Stimulated activated CD4-positive, alpha-beta T cell treated with anti-CD3 and anti-CD28 coated beads, Interleukin-15, amount 100 ng/mL, for 24 hours (primary cell): ENCODE results near the gene MICU1.
"Not testable (repeated sequence)": the region's sequence is repeated elsewhere in the genome, so short reads cannot be mapped to it uniquely, and the experiment has no call there.

Experiments
- DNase-seq: peaks from one replicate; pipeline ENCODE4 v3.0.0-alpha.2; 2020

MICU1 gene

DNA sequence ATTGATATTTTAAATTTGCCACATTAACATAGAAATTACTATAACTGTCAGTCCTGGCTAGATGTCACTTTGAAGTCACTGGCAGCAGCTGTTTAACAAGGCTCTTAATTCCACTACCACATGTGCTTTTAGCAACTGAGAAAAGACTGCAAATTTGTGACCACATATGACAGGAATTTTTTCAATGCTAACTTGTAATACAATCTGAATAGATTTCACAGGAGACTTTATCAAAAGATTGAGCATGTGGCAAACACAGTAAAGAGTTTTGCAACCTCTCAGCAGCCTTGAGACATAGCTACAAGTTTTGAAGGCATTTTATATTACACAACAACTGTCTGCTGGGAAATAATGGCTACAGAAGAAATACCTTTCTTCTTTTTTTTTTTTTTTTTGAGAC lies 73.0 kb downstream of the MICU1 start:
- DNase-seq = no peak

DNA sequence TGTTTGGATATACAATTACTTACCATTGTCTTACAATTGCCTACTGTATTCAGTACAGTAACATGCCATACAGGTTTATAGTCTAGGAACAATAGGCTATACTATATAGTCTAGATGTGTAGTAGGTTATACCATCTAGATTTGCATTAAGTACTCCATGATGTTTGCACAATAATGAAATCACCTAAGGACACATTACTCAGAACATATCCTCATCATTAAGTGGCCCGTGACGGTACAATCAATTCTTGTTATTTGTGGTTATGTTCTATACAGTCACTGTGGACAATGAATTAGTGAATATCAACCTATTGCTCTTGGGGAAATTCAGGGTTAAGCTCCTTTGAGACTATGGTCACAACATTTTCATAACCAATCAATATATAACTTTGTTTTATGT lies 75.6 kb downstream of the MICU1 start:
- DNase-seq = no peak

GRCh38 chr10:72545546-72545945 lies 80.3 kb downstream of the MICU1 start:
- no peak for DNase-seq

DNA sequence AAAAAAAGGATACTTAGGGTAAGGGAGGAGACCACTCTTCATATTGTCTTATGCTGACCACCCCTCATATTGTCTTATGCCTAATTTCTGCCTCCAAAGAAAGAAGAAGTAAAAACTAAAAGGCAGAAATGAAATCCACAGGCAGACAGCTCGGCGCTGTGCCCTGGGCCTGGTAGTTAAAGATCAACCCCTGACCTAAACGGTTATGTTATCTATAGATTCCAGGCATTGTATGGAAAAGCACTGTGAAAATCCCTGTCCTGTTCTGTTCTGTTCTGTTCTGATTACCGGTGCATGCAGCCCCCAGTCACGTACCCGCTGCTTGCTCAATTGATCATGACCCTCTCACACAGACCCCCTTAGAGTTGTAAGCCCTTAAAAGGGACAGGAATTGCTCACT lies 82.0 kb downstream of the MICU1 start:
- DNase-seq = not testable (repeated sequence)

GRCh38 chr10:72542396-72542815 lies 83.5 kb downstream of the MICU1 start:
- DNase-seq = no peak

- no peak for DNase-seq
Observed at GRCh38 chr10:72541337-72541736, 84.5 kb downstream of the MICU1 start.

DNA sequence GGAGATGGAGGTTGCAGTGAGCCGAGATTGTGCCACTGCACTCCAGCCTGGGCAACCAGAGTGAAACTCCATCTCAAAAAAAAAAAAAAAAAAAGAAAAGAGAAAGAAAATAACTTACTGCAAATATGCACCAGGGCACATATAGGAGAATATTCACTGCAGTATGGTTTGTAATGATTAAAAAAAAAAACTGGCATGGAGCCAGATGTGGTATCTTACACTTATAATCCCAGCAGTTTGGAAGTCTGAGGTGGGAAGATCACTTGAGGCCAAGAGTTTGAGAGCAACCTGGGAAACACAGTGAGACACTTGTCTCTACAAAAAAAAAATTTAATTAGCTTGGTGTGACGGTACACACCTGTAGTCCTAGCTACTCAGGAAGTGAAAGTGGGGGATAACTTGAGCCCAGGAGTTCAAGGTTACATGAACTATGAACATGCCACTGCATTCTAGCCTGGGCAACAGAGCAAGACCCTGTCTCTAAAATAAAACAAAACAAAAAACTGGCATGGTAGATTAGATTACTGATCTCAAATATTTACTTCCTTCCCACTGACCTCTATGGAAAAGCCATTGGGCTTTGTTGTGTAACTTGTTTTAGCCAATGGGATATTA lies 85.6 kb downstream of the MICU1 start:
- DNase-seq = no peak

- no peak for DNase-seq
Observed at GRCh38 chr10:72539137-72539536, 86.7 kb downstream of the MICU1 start.

- no peak for DNase-seq
Observed at GRCh38 chr10:72525689-72526088, 100.2 kb downstream of the MICU1 start.

GRCh38 chr10:72525277-72525676 lies 100.6 kb downstream of the MICU1 start:
- DNase-seq = no peak

DNA sequence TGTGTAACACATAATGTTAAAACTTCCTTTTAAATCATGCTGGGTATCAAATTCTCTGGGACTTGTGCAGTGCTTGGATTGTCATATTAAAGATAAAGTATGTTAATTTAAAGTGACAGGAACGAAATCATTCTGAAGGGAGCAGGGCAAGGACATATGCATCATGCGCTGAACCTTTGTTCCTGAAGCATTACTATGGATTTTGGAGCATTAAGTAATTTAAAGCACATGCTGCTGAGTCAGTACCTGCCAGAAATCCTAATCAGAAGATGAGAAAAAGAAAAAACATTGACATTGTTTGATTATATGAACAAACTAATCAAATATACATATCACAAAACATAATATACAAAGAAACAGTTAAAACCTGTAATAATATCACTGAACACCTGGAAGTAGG lies 101.4 kb downstream of the MICU1 start:
- no peak for DNase-seq

GRCh38 chr10:72523932-72524396 lies 101.9 kb downstream of the MICU1 start:
- no peak for DNase-seq

- no peak for DNase-seq
Observed at GRCh38 chr10:72523062-72523461, 102.8 kb downstream of the MICU1 start.

GRCh38 chr10:72517244-72517643 lies 108.6 kb downstream of the MICU1 start:
- DNase-seq = no peak

DNA sequence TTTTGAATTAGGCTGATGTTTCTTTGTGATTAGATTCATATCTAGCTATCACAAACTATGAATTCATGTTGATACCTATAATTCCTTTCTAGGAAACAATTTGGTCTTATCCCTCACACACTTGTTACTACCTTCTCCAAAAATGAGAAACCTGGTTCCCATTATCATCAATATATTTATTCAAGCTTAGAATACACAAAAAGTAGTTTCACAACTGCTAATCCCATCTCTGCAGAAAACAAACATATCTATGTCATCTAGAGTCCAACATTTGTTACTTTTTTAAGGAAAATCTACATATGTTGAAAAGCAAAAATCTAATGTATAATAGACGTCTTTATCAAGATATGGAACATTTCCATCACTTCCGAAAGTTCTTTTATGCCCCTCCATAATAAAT lies 110.4 kb downstream of the MICU1 start:
- no peak for DNase-seq

GRCh38 chr10:72513910-72514309 lies 112.0 kb downstream of the MICU1 start:
- DNase-seq = no peak

GRCh38 chr10:72511459-72511858 lies 114.4 kb downstream of the MICU1 start:
- DNase-seq = no peak

- no peak for DNase-seq
Observed at GRCh38 chr10:72509941-72510340, 115.9 kb downstream of the MICU1 start.

- DNase-seq = no peak
Observed at GRCh38 chr10:72509206-72509799, 116.6 kb downstream of the MICU1 start.

DNA sequence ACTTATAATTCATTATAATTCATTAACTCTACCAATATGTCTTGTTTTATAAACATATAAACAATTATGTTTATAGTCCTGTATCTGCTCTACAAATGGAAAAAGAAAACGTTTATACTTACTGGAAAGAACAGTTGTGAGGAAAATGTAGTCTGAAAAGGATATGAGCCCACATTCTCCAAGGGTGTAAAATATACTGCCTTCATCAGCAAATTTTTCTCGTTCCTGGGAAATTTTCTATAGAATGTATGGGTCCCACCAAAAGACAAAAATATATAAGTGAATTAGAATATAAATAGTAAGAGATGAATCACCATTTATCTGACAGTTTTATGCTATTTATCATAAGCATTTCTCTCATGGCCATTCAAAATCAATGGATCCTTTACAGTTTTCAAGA lies 117.8 kb downstream of the MICU1 start:
- DNase-seq = no peak

- no peak for DNase-seq
Observed at GRCh38 chr10:72506474-72506873, 119.4 kb downstream of the MICU1 start.

GRCh38 chr10:72505435-72505834 lies 120.4 kb downstream of the MICU1 start:
- no peak for DNase-seq

DNA sequence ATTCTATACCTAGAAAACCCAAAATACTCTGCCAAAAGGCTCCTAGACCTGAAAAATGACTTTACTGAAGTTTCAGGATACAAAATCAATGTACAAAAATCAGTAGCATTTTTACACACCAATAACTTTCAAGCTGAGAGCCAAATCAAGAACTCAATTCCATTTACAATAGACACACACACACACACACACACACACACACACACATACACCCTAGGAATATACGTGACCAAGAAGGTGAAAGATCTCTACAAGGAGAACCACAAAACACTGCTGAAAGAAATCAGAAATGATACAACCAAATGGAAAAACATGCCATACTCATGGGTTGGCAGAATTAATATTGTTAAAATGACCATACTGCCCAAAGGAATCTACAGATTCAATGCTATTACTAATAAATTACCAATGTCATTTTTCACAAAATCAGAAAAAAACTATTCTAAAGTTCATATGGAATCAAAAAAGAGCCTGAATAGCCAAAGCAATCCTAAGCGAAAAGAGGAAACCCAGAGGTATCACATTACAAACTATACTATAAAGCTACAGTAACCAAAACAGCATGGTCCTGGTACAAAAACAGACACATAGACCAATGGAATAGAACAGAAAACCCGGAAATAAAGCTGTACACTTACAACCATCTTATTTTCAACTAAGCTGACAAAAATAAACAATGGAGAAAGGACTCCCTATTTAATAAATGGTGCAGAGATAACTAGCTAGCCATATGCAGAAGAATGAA lies 122.0 kb downstream of the MICU1 start:
- no peak for DNase-seq

DNA sequence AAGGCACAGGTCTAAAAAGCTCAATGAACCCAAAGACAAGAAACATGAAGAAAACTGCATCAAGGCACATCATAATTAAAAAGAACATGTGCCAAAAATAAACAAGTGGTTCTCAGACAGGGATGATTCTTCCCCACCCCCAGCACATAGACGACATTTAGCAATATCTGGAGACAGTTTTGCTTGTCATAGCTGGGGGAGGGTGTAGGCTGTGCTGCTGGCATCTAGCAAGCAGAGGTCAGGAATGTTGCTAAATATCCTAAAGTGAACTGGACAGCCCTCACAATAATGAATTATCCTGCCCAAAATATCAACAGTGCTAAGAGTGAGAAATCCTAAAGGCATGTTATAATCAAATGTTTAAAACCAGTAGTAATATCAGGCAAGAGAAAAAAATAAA lies 122.6 kb downstream of the MICU1 start:
- no peak for DNase-seq
